B cell (primary cell): ENCODE measurements around the gene AGTPBP1. TPM values are rescaled to one million over a fixed set of nuclear protein-coding genes. Genes with fewer than 3 reads are reported as not detected.

Source experiments
- ATAC-seq: fragments of 200-7000 bp; cut with Tn5 transposase; one replicate; pipeline ENCODE4 v1.10.0; 2021; ENCODE audit warnings: low read depth, mild to moderate bottlenecking, moderate number of reproducible peaks, moderate library complexity
- CTCF ChIA-PET: fragments of 350-600 bp; sonication (Branson Sonifier 250); formaldehyde crosslinking; loops from one replicate; lab custom pipeline; 2021; ENCODE audit warnings: antibody characterized with exemption, inconsistent platforms; lab: Charles Lee
- POLR2A ChIA-PET: fragments of 350-600 bp; sonication (Branson Sonifier 250); formaldehyde crosslinking; loops from one replicate; lab custom pipeline; 2021; ENCODE audit warnings: antibody characterized with exemption; lab: Charles Lee
- DNase-seq: peaks from one replicate; pipeline ENCODE4 v3.0.0; 2013
- H2AFZ ChIP-seq: 2 replicates; pipeline ENCODE4 v1.6.1; 2012; ENCODE audit warnings: mild to moderate bottlenecking, low read depth, low read length; ENCODE audit not compliant: insufficient read depth, poor library complexity, severe bottlenecking
- H3K27ac ChIP-seq, 2 donors: 1 replicate in 1 of 2; 2 replicates in 1 of 2; pipeline ENCODE4 v1.5.1; 2012 to 2013; ENCODE audit warnings: low read length in 2 of 2, mild to moderate bottlenecking in 2 of 2, moderate library complexity in 1 of 2
- H3K27me3 ChIP-seq, 4 experiments: fragments of 200-600 bp in 1 of 4; sonication (generic) in 1 of 4; replicated peaks in 1 of 4; 1 replicate in 2 of 4; 2 replicates in 2 of 4; pipeline versions ENCODE4 v1.6.1 to v1.7.0; 2013 to 2016; ENCODE audit warnings: low read length in 3 of 4, mild to moderate bottlenecking in 2 of 4, mixed read lengths in 1 of 4, moderate library complexity in 1 of 4; ENCODE audit not compliant: insufficient read depth in 4 of 4, control insufficient read depth in 3 of 4; ENCODE audit errors: control extremely low read depth in 1 of 4
- H3K36me3 ChIP-seq, 2 experiments: replicated peaks in 1 of 2; 1 replicate in 1 of 2; 2 replicates in 1 of 2; pipeline versions ENCODE4 v1.6.1 to v1.7.1; 2013; ENCODE audit warnings: low read length in 1 of 2; ENCODE audit not compliant: insufficient read depth in 2 of 2, control insufficient read depth in 1 of 2; ENCODE audit errors: control extremely low read depth in 1 of 2, extremely low read depth in 1 of 2
- H3K4me1 ChIP-seq, 2 donors: fragments of 200-600 bp in 1 of 2; sonication (generic) in 1 of 2; 1 replicate in 1 of 2; 2 replicates in 1 of 2; pipeline versions ENCODE4 v1.5.1 to v1.6.1; 2013 to 2017; ENCODE audit warnings: low read length in 2 of 2; ENCODE audit not compliant: control insufficient read depth in 2 of 2, insufficient read depth in 2 of 2
- H3K4me2 ChIP-seq: replicated peaks from 2 replicates; pipeline ENCODE3; 2012; ENCODE audit warnings: mild to moderate bottlenecking, low read depth, low read length; ENCODE audit not compliant: poor library complexity, severe bottlenecking
- H3K4me3 ChIP-seq, 5 experiments: fragments of 200-600 bp in 1 of 5; sonication (generic) in 1 of 5; 1 replicate in 3 of 5; 2 replicates in 2 of 5; pipeline versions ENCODE4 v1.5.1 to v1.7.0; 2011 to 2016; ENCODE audit warnings: low read length in 4 of 5, mild to moderate bottlenecking in 4 of 5, low read depth in 2 of 5, control low read depth in 1 of 5, moderate library complexity in 1 of 5; ENCODE audit not compliant: insufficient read depth in 1 of 5; ENCODE audit errors: control extremely low read depth in 1 of 5, extremely low read depth in 1 of 5
- H3K79me2 ChIP-seq: fragments of 200-600 bp; sonication (generic); one replicate; pipeline ENCODE4 v1.6.0; 2016; ENCODE audit warnings: low read length; ENCODE audit not compliant: control insufficient read depth, insufficient read depth
- H3K9ac ChIP-seq: fragments of 200-600 bp; sonication (generic); 2 replicates; pipeline ENCODE4 v1.6.1; 2017; ENCODE audit warnings: mild to moderate bottlenecking, low read length, moderate library complexity
- H3K9me3 ChIP-seq, 3 donors: one replicate each; pipeline versions ENCODE4 v1.6.1 to v1.7.1; 2013; ENCODE audit warnings: low read length in 2 of 3; ENCODE audit not compliant: control insufficient read depth in 2 of 3, insufficient read depth in 1 of 3; ENCODE audit errors: control extremely low read depth in 1 of 3
- H4K20me1 ChIP-seq: 2 replicates; pipeline ENCODE4 v1.6.0; 2012; ENCODE audit warnings: mild to moderate bottlenecking, low read length; ENCODE audit not compliant: insufficient read depth, control insufficient read depth, poor library complexity, severe bottlenecking
- H3K27ac Mint-ChIP-seq: one replicate; pipeline ENCODE4 v1.8.0; 2021; ENCODE audit warnings: mixed read lengths
- H3K27me3 Mint-ChIP-seq: one replicate; pipeline ENCODE4 v1.8.0; 2021; ENCODE audit warnings: mixed read lengths
- H3K4me1 Mint-ChIP-seq: one replicate; pipeline ENCODE4 v1.8.0; 2021; ENCODE audit warnings: mixed read lengths
- H3K4me3 Mint-ChIP-seq: one replicate; pipeline ENCODE4 v1.8.0; 2021; ENCODE audit warnings: mixed read lengths
- H3K9me3 Mint-ChIP-seq: one replicate; pipeline ENCODE4 v1.8.0; 2022; ENCODE audit warnings: mixed read lengths; ENCODE audit not compliant: insufficient read depth
- CTCF ChIP-seq: fragments of 200-600 bp; IDR thresholded peaks from one replicate; pipeline ENCODE4 v1.8.0; 2022; ENCODE audit warnings: antibody characterized with exemption, mild to moderate bottlenecking
- EZH2 ChIP-seq: IDR thresholded peaks from 2 replicates; pipeline ENCODE4 v1.6.1; 2012; ENCODE audit warnings: borderline replicate concordance, low read depth, mild to moderate bottlenecking, moderate library complexity, low read length; ENCODE audit not compliant: insufficient read depth, poor library complexity, severe bottlenecking
- WGBS: methylation state at CpG from one replicate; pipeline ENCODE4 v1.1.5; 2013; ENCODE audit warnings: missing lambda C conversion rate; ENCODE audit not compliant: insufficient coverage; 5-methylcytosine and 5-hydroxymethylcytosine counted together
- intact Hi-C: fragments of 100-400 bp; cut with micrococcal nuclease; formaldehyde crosslinking; loops from one replicate; pipeline ENCODE4 v1.10.0; 2022
- polyA plus RNA-seq: library from polyadenylated mRNA; depleted of rRNA; stranded (reverse); fragments of >200 nt; gene quantifications from 2 replicates; pipeline ENCODE4 v1.2.3, GENCODE V29; 2012
- total RNA-seq, 2 donors: library from RNA; stranded (reverse); fragments of 120-200 nt in 1 of 2; gene quantifications; 1 replicate in 1 of 2; 2 replicates in 1 of 2; pipeline versions ENCODE4 v1.2.3 to v1.2.4, GENCODE V29; 2013 to 2022

Gene AGTPBP1
- total and polyA plus RNA-seq, 2 donors (not counting 1 experiment from before 2014, with no cell fraction given), result 7.5 to 33.1 TPM

GRCh38 chr9:85547599-85547998 is 194.2 kb downstream of the AGTPBP1 start:
- no peaks in the 10 kb centered on the region for H3K27me3 ChIP-seq
- intact Hi-C loops, result no loop called here
- no CpG with 5 or more reads among the region's 2 CpGs for WGBS
- H2AFZ ChIP-seq, result no peak overlapping the region
- DNase-seq, result no peak
- Mint-ChIP-seq H3K27me3 (no peaks in the 10 kb centered on the region), H3K27ac (no peak overlapping the region), H3K4me3 (no peak overlapping the region), H3K9me3 (no peaks in the 10 kb centered on the region), H3K4me1 (no peaks in the 10 kb centered on the region)
- no peaks in the 10 kb centered on the region for H4K20me1 ChIP-seq
- ATAC-seq, result no peak
- no peaks in the 10 kb centered on the region for H3K9me3 ChIP-seq
- H3K27ac ChIP-seq, result no peak overlapping the region
- no peak overlapping the region for H3K9ac ChIP-seq
- H3K4me3 ChIP-seq, result no peak overlapping the region
- H3K36me3 ChIP-seq, result peaks cover 0 to 4% of the 10 kb centered on the region in 2 experiments
- POLR2A ChIA-PET, result no interaction called here
- no peaks in the 10 kb centered on the region for H3K4me1 ChIP-seq
- H3K79me2 ChIP-seq, result no peaks in the 10 kb centered on the region
- no peak overlapping the region for H3K4me2 ChIP-seq
- CTCF ChIA-PET, result no interaction called here
- TF ChIP-seq CTCF, result no peak
- TF ChIP-seq EZH2, result no peak

- Histone ChIP-seq H4K20me1 (no peaks in the 10 kb centered on the region), H2AFZ (no peak overlapping the region), H3K4me1 (no peaks in the 10 kb centered on the region), H3K4me3 (no peak overlapping the region), H3K9ac (no peak overlapping the region), H3K79me2 (no peaks in the 10 kb centered on the region), H3K4me2 (no peak overlapping the region), H3K36me3 (peaks cover 0 to 1% of the 10 kb centered on the region in 2 experiments), H3K27ac (no peak overlapping the region), H3K27me3 (no peaks in the 10 kb centered on the region), H3K9me3 (no peaks in the 10 kb centered on the region)
- ChIA-PET CTCF (no interaction called here), POLR2A (no interaction called here)
- 71% methylated on average over 1 of the region's 1 CpG for WGBS
- DNase-seq (no peak), ATAC-seq (no peak)
- H3K9me3 Mint-ChIP-seq, result no peaks in the 10 kb centered on the region
- intact Hi-C loops, result no loop called here
- no peaks in the 10 kb centered on the region for H3K27me3 Mint-ChIP-seq
- no peaks in the 10 kb centered on the region for H3K4me1 Mint-ChIP-seq
- no peak overlapping the region for H3K27ac Mint-ChIP-seq
- no peak overlapping the region for H3K4me3 Mint-ChIP-seq
- TF ChIP-seq EZH2, result no peak
- TF ChIP-seq CTCF, result no peak
Measured at GRCh38 chr9:85543196-85543595, 198.6 kb downstream of the AGTPBP1 start.
